Aorta (tissue), 5 donors: Measurements from ENCODE around the gene SREK1. TPM values are rescaled to one million over a fixed set of nuclear protein-coding genes. Genes with fewer than 3 reads are reported as not detected.
A peak's percentile ranks its signal among the peaks of the same experiment; 100 is the strongest.
"Not testable (repeated sequence)": the region's sequence is repeated elsewhere in the genome, so short reads cannot be mapped to it uniquely, and the experiment has no call there.

Source experiments
- ATAC-seq: fragments of 200-7000 bp; cut with Tn5 transposase; one replicate; pipeline ENCODE4 v1.9.1; 2022; ENCODE audit warnings: moderate library complexity; ENCODE audit not compliant: low FRiP score
- DNase-seq, 2 donors: peaks; one replicate each; pipeline ENCODE4 v3.0.0-alpha.2; 2020
- H3K27ac ChIP-seq, 2 donors: one replicate each; pipeline ENCODE4 v1.5.1; 2013; ENCODE audit warnings: low read length in 2 of 2, mild to moderate bottlenecking in 2 of 2, moderate library complexity in 2 of 2, control low read depth in 1 of 2, inconsistent platforms in 1 of 2, low read depth in 1 of 2
- H3K27me3 ChIP-seq, 2 donors: one replicate each; pipeline ENCODE4 v1.6.1; 2013; ENCODE audit warnings: control low read depth in 1 of 2, low read length in 1 of 2, mild to moderate bottlenecking in 1 of 2, moderate library complexity in 1 of 2; ENCODE audit not compliant: insufficient read depth in 2 of 2, control insufficient read depth in 1 of 2
- H3K36me3 ChIP-seq, 2 donors: one replicate each; pipeline ENCODE4 v1.6.1; 2013; ENCODE audit warnings: control low read depth in 1 of 2, low read length in 1 of 2, mild to moderate bottlenecking in 1 of 2; ENCODE audit not compliant: insufficient read depth in 2 of 2, control insufficient read depth in 1 of 2
- H3K4me1 ChIP-seq, 2 donors: one replicate each; pipeline ENCODE4 v1.6.1; 2013; ENCODE audit warnings: low read length in 2 of 2, control low read depth in 1 of 2, mild to moderate bottlenecking in 1 of 2, moderate library complexity in 1 of 2; ENCODE audit not compliant: insufficient read depth in 2 of 2, control insufficient read depth in 1 of 2
- H3K4me3 ChIP-seq, 2 donors: one replicate each; pipeline ENCODE4 v1.5.1; 2013; ENCODE audit warnings: low read length in 2 of 2, control low read depth in 1 of 2, mild to moderate bottlenecking in 1 of 2
- H3K9me3 ChIP-seq: one replicate; pipeline ENCODE4 v1.6.1; 2013; ENCODE audit warnings: mild to moderate bottlenecking, low read length; ENCODE audit not compliant: control insufficient read depth
- WGBS, 2 donors: extraction: QIAGEN DNeasy Blood & Tissue Kit; methylation state at CpG; one replicate each; pipeline ENCODE4 v1.1.7; 2013; 5-methylcytosine and 5-hydroxymethylcytosine counted together
- intact Hi-C, 2 donors: fragments of 100-400 bp; cut with DNase I; formaldehyde crosslinking; loops; one replicate each; pipeline versions ENCODE4 v1.14.2 to v1.15.0; 2022
- polyA plus RNA-seq, 2 donors: library from polyadenylated mRNA; stranded (reverse); fragments of 200-250 nt; gene quantifications; one replicate each; pipeline ENCODE4 v1.2.3, GENCODE V29; 2013
- total RNA-seq, 2 donors: library from RNA; stranded (reverse); fragmentation: NEBNext Ultra II Directional; extraction: Animal tissue kit (Norgen Biotek cat#: 25700); gene quantifications; one replicate each; pipeline ENCODE4 v1.2.1, GENCODE V29; 2021
- donor health status: healthy with polysubstance abuse.
- donor health status: Bipolar disorder and iron deficiency.
- donor health status: DM: no; HTN: no; CAD: no.
- donor health status: DM: no; HTN: no; CAD: no.
- donor health status: DM: yes; HTN: yes; CAD: no.

The SREK1 gene
- total and polyA plus RNA-seq, 4 donors, result 19.2 to 94.3 (median 60.5) TPM

- no peak for ATAC-seq
- Histone ChIP-seq H3K36me3 (no peaks in the 10 kb centered on the region), H3K27ac (no peak overlapping the region), H3K27me3 (no peaks in the 10 kb centered on the region), H3K9me3 (no peaks in the 10 kb centered on the region), H3K4me3 (no peak overlapping the region), H3K4me1 (no peaks in the 10 kb centered on the region)
- 96 to 100% methylated on average over 1 of the region's 1 CpG for WGBS, 2 donors
- no peak for DNase-seq
- intact Hi-C loops, result no loop called here
Measured at GRCh38 chr5:66198837-66199236, 54.7 kb downstream of the SREK1 start.

- WGBS, 2 donors, result 61 to 66% methylated on average over 4 of the region's 4 CpGs
- Histone ChIP-seq H3K4me3 (no peak overlapping the region), H3K9me3 (no peaks in the 10 kb centered on the region), H3K27me3 (no peaks in the 10 kb centered on the region), H3K4me1 (no peaks in the 10 kb centered on the region), H3K36me3 (no peaks in the 10 kb centered on the region), H3K27ac (no peak overlapping the region)
- no peak for ATAC-seq
- no peak for DNase-seq
- intact Hi-C loops, result no loop called here
Measured at GRCh38 chr5:66203531-66203930, 59.4 kb downstream of the SREK1 start.

GRCh38 chr5:66206465-66206864, 62.4 kb downstream of the SREK1 start:
- intact Hi-C loops, result no loop called here
- 95 to 99% methylated on average over 5 of the region's 5 CpGs for WGBS, 2 donors
- no peaks in the 10 kb centered on the region for H3K9me3 ChIP-seq
- H3K4me3 ChIP-seq, result no peak overlapping the region
- H3K36me3 ChIP-seq, result no peaks in the 10 kb centered on the region
- no peaks in the 10 kb centered on the region for H3K4me1 ChIP-seq
- no peaks in the 10 kb centered on the region for H3K27me3 ChIP-seq
- no peak overlapping the region for H3K27ac ChIP-seq
- ATAC-seq, result no peak
- no peak for DNase-seq

- no peaks in the 10 kb centered on the region for H3K9me3 ChIP-seq
- peak; percentile 61 for ATAC-seq
- H3K4me3 ChIP-seq, result no peak overlapping the region
- H3K27ac ChIP-seq, result no peak overlapping the region
- 69 to 71% methylated on average over 10 of the region's 10 CpGs for WGBS, 2 donors
- no peaks in the 10 kb centered on the region for H3K36me3 ChIP-seq
- no peak for DNase-seq
- no peaks in the 10 kb centered on the region for H3K4me1 ChIP-seq
- no peaks in the 10 kb centered on the region for H3K27me3 ChIP-seq
- intact Hi-C loops, result no loop called here
Measured at GRCh38 chr5:66207800-66208561, 63.9 kb downstream of the SREK1 start.

GRCh38 chr5:66209350-66209749, 65.2 kb downstream of the SREK1 start:
- H3K36me3 ChIP-seq, result no peaks in the 10 kb centered on the region
- DNase-seq, result no peak

GRCh38 chr5:66209794-66210193, 65.7 kb downstream of the SREK1 start:
- 81 to 83% methylated on average over 6 of the region's 6 CpGs for WGBS, 2 donors
- no peaks in the 10 kb centered on the region for H3K36me3 ChIP-seq
- no peak overlapping the region for H3K4me3 ChIP-seq
- intact Hi-C loops, result no loop called here
- H3K27me3 ChIP-seq, result no peaks in the 10 kb centered on the region
- ATAC-seq, result peak; percentile 23
- H3K27ac ChIP-seq, result no peak overlapping the region
- DNase-seq, result no peak
- no peaks in the 10 kb centered on the region for H3K4me1 ChIP-seq
- no peaks in the 10 kb centered on the region for H3K9me3 ChIP-seq

More at GRCh38 chr5:66209350-66209749, 65.2 kb downstream of the SREK1 start:
- ATAC-seq, result no peak
- no peak overlapping the region for H3K4me3 ChIP-seq
- H3K4me1 ChIP-seq, result no peaks in the 10 kb centered on the region
- no peak overlapping the region for H3K27ac ChIP-seq
- whole genome bisulfite sequencing, 2 donors, result 93 to 94% methylated on average over 4 of the region's 4 CpGs
- no peaks in the 10 kb centered on the region for H3K9me3 ChIP-seq
- H3K27me3 ChIP-seq, result no peaks in the 10 kb centered on the region
- intact Hi-C loops, result no loop called here

- DNase-seq, result no peak
- WGBS, 2 donors, result 85 to 88% methylated on average over 2 of the region's 2 CpGs
- no peaks in the 10 kb centered on the region for H3K36me3 ChIP-seq
- no peak overlapping the region for H3K27ac ChIP-seq
- no peak for ATAC-seq
- no peak overlapping the region for H3K4me3 ChIP-seq
- H3K4me1 ChIP-seq, result no peaks in the 10 kb centered on the region
- intact Hi-C loops, result no loop called here
- H3K9me3 ChIP-seq, result no peaks in the 10 kb centered on the region
- H3K27me3 ChIP-seq, result no peaks in the 10 kb centered on the region
Measured at GRCh38 chr5:66213533-66213932, 69.4 kb downstream of the SREK1 start.

GRCh38 chr5:66222455-66222854, 78.4 kb downstream of the SREK1 start:
- H3K9me3 ChIP-seq, result peaks cover 4% of the 10 kb centered on the region
- H3K27me3 ChIP-seq, result no peaks in the 10 kb centered on the region
- H3K27ac ChIP-seq, result no peak overlapping the region
- H3K4me1 ChIP-seq, result no peaks in the 10 kb centered on the region
- intact Hi-C loops, result no loop called here
- WGBS, 2 donors, result 60 to 61% methylated on average over 5 of the region's 5 CpGs
- DNase-seq, result no peak
- H3K4me3 ChIP-seq, result no peak overlapping the region
- ATAC-seq, result no peak
- peaks cover 0 to 2% of the 10 kb centered on the region in 2 donors for H3K36me3 ChIP-seq

- ATAC-seq, DNase-seq, H3K4me1 ChIP-seq, H3K36me3 ChIP-seq, H3K4me3 ChIP-seq, H3K27ac ChIP-seq, intact Hi-C loops, H3K27me3 ChIP-seq, H3K9me3 ChIP-seq: not testable (repeated sequence)
- 86 to 88% methylated on average over 4 of the region's 4 CpGs for WGBS, 2 donors
Measured at GRCh38 chr5:66222896-66223295, 78.8 kb downstream of the SREK1 start.
